SU-DHL-6 (cell line): ENCODE results near the gene IRF1.

Experiments used
- H2AFZ ChIP-seq: fragments of 200-600 bp; sonication (generic); 2 replicates; pipeline ENCODE4 v1.6.1; 2014; ENCODE audit warnings: low read depth, mild to moderate bottlenecking, moderate library complexity, mixed read lengths, antibody characterized with exemption, low read length; ENCODE audit not compliant: severe bottlenecking
- H3F3A ChIP-seq: fragments of 200-600 bp; shearing (Covaris generic); 2 replicates; pipeline ENCODE4 v1.6.0; 2016; ENCODE audit warnings: antibody characterized with exemption, mild to moderate bottlenecking; ENCODE audit not compliant: insufficient read depth
- H3K27ac ChIP-seq: fragments of 200-600 bp; sonication (generic); 2 replicates; pipeline ENCODE4 v1.5.1; 2016; ENCODE audit warnings: low read depth, mild to moderate bottlenecking, low read length, moderate library complexity, mixed read lengths
- H3K27me3 ChIP-seq: fragments of 200-600 bp; sonication (generic), shearing (Covaris generic); 2 replicates; pipeline ENCODE4 v1.6.0; 2014; ENCODE audit warnings: mild to moderate bottlenecking, low read length
- H3K36me3 ChIP-seq: fragments of 200-600 bp; sonication (generic); 2 replicates; pipeline ENCODE4 v1.6.1; 2014; ENCODE audit warnings: mild to moderate bottlenecking, low read length, mixed read lengths
- H3K4me2 ChIP-seq: fragments of 300-600, 200-600 bp; shearing (Covaris generic), sonication (generic); 2 replicates; pipeline ENCODE4 v1.6.0; 2014; ENCODE audit warnings: low read length, low read depth, mild to moderate bottlenecking; ENCODE audit not compliant: poor library complexity, severe bottlenecking
- H3K4me3 ChIP-seq: fragments of 200-600 bp; sonication (generic); 2 replicates; pipeline ENCODE4 v1.5.1; 2014; ENCODE audit warnings: antibody characterized with exemption, low read length, mild to moderate bottlenecking, mixed read lengths; ENCODE audit not compliant: insufficient read depth, poor library complexity, severe bottlenecking
- H3K79me2 ChIP-seq: fragments of 200-600 bp; sonication (generic); 2 replicates; pipeline ENCODE4 v1.6.1; 2014; ENCODE audit warnings: mild to moderate bottlenecking, low read length, moderate library complexity; ENCODE audit not compliant: insufficient read depth
- H3K9ac ChIP-seq: fragments of 200-600 bp; sonication (generic); 2 replicates; pipeline ENCODE4 v1.7.0; 2014; ENCODE audit warnings: mild to moderate bottlenecking, low read length
- H3K9me2 ChIP-seq: fragments of 200-600 bp; sonication (generic); replicated peaks from 2 replicates; pipeline ENCODE4 v1.6.1; 2014; ENCODE audit warnings: low read length; ENCODE audit not compliant: insufficient read depth
- H3K9me3 ChIP-seq: fragments of 200-600 bp; sonication (generic); 2 replicates; pipeline ENCODE4 v1.6.1; 2014; ENCODE audit warnings: low read length, mixed read lengths; ENCODE audit not compliant: insufficient read depth
- H4K20me1 ChIP-seq: fragments of 200-600 bp; sonication (generic); 2 replicates; pipeline ENCODE4 v1.6.1; 2014; ENCODE audit warnings: low read depth, mild to moderate bottlenecking, antibody characterized with exemption, low read length, moderate library complexity, mixed read lengths
- EZH2phosphoT487 ChIP-seq: fragments of 200-600 bp; sonication (generic), shearing (Covaris generic); conservative IDR thresholded peaks from 2 replicates; pipeline ENCODE4 v1.6.1; 2018; ENCODE audit warnings: mild to moderate bottlenecking, antibody characterized with exemption, low read length, moderate library complexity, mixed read lengths
- TF ChIP-seq, protein P1 (sequence below): fragments of 200-600 bp; sonication (generic); IDR thresholded peaks from one replicate; pipeline ENCODE4 v1.5.1; 2017; ENCODE audit warnings: antibody characterized with exemption, mild to moderate bottlenecking, low read length, moderate library complexity; ENCODE audit not compliant: insufficient read depth, poor library complexity, severe bottlenecking

Gene IRF1

DNA sequence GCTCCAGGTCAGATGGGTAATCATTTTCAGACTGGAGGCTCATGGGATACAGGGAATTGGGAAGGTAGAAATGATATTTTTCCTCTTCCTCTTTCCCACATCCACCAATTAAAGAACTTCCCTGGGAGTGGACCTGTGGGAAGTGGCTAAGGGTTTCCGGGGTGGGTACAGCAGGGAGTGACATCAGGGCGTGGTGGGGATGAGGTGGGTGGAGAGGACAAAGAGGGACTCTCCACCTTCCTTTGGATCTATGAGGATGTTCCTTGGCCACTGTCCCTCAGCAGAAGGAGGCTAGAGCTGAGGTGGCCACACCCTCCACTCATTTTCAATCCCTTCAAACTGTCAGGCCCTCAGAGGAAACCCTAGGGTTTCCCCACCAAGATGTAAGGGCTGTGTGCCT lies 54.7 kb downstream of the IRF1 start:
- Histone ChIP-seq H3K9me3 (no peaks in the 10 kb centered on the region), H3K36me3 (no peaks in the 10 kb centered on the region), H2AFZ (no peak overlapping the region), H3K27me3 (no peaks in the 10 kb centered on the region), H4K20me1 (no peaks in the 10 kb centered on the region), H3K9ac (no peak overlapping the region), H3F3A (no peaks in the 10 kb centered on the region), H3K4me3 (no peak overlapping the region), H3K27ac (no peak overlapping the region), H3K4me2 (no peak overlapping the region), H3K79me2 (no peaks in the 10 kb centered on the region), H3K9me2 (no peaks in the 10 kb centered on the region)
- TF ChIP-seq, protein P1, sequence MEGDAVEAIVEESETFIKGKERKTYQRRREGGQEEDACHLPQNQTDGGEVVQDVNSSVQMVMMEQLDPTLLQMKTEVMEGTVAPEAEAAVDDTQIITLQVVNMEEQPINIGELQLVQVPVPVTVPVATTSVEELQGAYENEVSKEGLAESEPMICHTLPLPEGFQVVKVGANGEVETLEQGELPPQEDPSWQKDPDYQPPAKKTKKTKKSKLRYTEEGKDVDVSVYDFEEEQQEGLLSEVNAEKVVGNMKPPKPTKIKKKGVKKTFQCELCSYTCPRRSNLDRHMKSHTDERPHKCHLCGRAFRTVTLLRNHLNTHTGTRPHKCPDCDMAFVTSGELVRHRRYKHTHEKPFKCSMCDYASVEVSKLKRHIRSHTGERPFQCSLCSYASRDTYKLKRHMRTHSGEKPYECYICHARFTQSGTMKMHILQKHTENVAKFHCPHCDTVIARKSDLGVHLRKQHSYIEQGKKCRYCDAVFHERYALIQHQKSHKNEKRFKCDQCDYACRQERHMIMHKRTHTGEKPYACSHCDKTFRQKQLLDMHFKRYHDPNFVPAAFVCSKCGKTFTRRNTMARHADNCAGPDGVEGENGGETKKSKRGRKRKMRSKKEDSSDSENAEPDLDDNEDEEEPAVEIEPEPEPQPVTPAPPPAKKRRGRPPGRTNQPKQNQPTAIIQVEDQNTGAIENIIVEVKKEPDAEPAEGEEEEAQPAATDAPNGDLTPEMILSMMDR = no peak
- no peak for TF ChIP-seq EZH2phosphoT487

- Histone ChIP-seq H3K79me2 (no peaks in the 10 kb centered on the region), H4K20me1 (no peaks in the 10 kb centered on the region), H3K27me3 (no peaks in the 10 kb centered on the region), H3K4me3 (no peak overlapping the region), H3F3A (no peaks in the 10 kb centered on the region), H2AFZ (no peak overlapping the region), H3K9me3 (no peaks in the 10 kb centered on the region), H3K4me2 (no peak overlapping the region), H3K27ac (no peak overlapping the region), H3K9me2 (no peaks in the 10 kb centered on the region), H3K9ac (no peak overlapping the region), H3K36me3 (no peaks in the 10 kb centered on the region)
- no peak for TF ChIP-seq EZH2phosphoT487
- TF ChIP-seq, protein P1 = no peak
Measured at GRCh38 chr5:132435447-132435846, 55.1 kb downstream of the IRF1 start.

DNA sequence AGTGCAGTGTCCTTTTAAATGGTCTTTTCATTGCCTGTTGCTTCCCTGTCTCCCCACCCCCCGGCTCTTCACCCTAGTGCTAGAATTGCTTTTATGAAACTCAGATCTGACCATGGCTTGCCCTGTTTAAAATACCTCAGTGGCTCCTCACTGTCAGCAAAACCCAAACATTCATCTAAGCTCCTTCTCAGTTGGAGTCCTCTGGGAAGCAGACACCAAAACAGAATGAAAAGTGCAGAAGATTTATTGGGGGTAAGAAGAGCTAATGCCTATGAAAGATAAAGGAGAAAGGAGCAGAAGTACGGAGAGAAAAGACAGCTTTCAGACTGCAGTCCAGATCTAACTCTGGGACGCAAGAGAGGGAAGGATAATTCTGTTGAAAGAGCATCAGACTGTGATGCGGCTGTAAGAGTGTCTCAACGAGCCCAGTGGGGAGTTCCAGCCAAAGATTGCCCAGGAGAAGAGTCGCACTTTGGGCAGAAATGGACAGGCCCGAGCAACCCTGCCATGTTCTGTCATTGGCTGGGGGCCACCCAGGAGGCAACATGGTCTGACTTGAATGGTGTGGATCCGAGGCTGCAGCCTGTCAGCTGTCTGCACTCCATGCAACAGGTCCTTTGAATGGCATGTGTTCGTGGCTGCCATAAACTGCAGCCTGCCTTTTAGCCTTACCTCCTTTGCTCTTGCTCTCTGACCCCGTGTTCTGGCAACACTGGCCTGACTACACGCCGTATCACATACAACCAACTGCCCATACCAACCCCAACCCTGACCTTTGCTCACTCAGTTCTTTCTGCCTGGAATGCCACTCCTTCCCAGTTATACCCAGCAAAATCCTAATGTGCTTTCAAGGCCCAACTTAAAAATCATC lies 55.9 kb downstream of the IRF1 start:
- Histone ChIP-seq H3K36me3 (no peaks in the 10 kb centered on the region), H3K79me2 (no peaks in the 10 kb centered on the region), H3F3A (no peaks in the 10 kb centered on the region), H3K27ac (no peak overlapping the region), H3K9ac (no peak overlapping the region), H3K9me2 (no peaks in the 10 kb centered on the region), H2AFZ (no peak overlapping the region), H3K27me3 (no peaks in the 10 kb centered on the region), H4K20me1 (no peaks in the 10 kb centered on the region), H3K4me2 (no peak overlapping the region), H3K4me3 (no peak overlapping the region), H3K9me3 (no peaks in the 10 kb centered on the region)
- TF ChIP-seq, protein P1 = no peak
- TF ChIP-seq EZH2phosphoT487 = no peak
